ENCODE results near the gene OSBPL8. TPM values are rescaled to one million over a fixed set of nuclear protein-coding genes. Genes with fewer than 3 reads are reported as not detected.

Gene OSBPL8
- total and polyA plus RNA-seq, 3 experiments from 2014 or later = 87.3 to 113 (median 90.7) TPM

DNA sequence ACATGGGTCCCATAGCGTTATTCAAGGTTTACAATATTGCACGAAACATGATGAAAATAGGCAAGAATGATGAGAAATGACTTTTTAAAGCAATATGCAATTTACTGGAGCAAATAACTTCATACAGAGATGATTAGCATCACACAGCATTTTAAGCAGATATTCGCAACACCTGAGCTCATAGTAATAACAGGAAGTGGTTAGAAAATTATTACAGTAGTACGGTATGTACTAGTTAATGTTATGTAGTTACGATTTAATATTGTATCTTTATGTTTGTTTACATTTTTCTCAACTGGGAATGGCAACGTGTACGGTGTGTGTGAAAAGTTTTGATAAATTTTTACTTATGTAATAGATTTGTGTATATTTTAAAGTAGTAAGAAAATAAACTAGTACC is 102.6 kb downstream of the OSBPL8 start:
- Histone ChIP-seq H3K36me3 (ENCODE audit: insufficient read depth, low read length) (no peaks in the 10 kb centered on the region), H3K4me1 (ENCODE audit: insufficient read depth, low read length) (peaks cover 12% of the 10 kb centered on the region), H3K9me3 (ENCODE audit: low read length) (no peaks in the 10 kb centered on the region), H3K27me3 (ENCODE audit: insufficient read depth, low read length, poor library complexity, severe bottlenecking) (no peaks in the 10 kb centered on the region), H3K27ac (ENCODE audit: low read depth, low read length) (no peak overlapping the region), H3K4me3 (ENCODE audit: low read length) (no peak overlapping the region)
- ChIA-PET POLR2A (interaction anchor here (0.6 to 1.0 kb wide), 2 partner anchors 102 to 104 kb away, joined by 4 to 6 read pairs; no protein-coding TSS in a partner anchor), CTCF (interaction anchor here (1.3 to 2.5 kb wide), 4 partner anchors 11 to 130 kb away, joined by 4 to 9 read pairs (median 4); no protein-coding TSS in a partner anchor)
- Mint-ChIP-seq H3K4me3 (peak overlapping the region in 5 of 7 donors; percentile 21 to 60 (median 47)), H3K9me3 (no peaks in the 10 kb centered on the region), H3K27ac (peak overlapping the region; percentile 5 to 91 (median 82)), H3K27me3 (no peaks in the 10 kb centered on the region), H3K36me3 (peaks cover 0 to 6% (median 4%) of the 10 kb centered on the region in 3 donors), H3K4me1 (peaks cover 33 to 64% (median 59%) of the 10 kb centered on the region in 3 donors)
- peak in 1 of 5 donors; percentile 14 for DNase-seq

GRCh38 chr12:76455582-76456345 is 103.8 kb downstream of the OSBPL8 start:
- Mint-ChIP-seq H3K9me3 (no peaks in the 10 kb centered on the region), H3K27me3 (no peaks in the 10 kb centered on the region), H3K4me3 (peak overlapping the region in 1 of 7 donors; percentile 9), H3K27ac (peak overlapping the region in 3 of 8 donors; percentile 32 to 44 (median 41)), H3K4me1 (peaks cover 29 to 60% (median 50%) of the 10 kb centered on the region in 3 donors), H3K36me3 (peaks cover under 1 to 14% (median 5%) of the 10 kb centered on the region in 3 donors)
- DNase-seq = peak in 2 of 5 donors; percentile 23 to 30
- Histone ChIP-seq H3K27ac (ENCODE audit: low read depth, low read length) (no peak overlapping the region), H3K36me3 (ENCODE audit: insufficient read depth, low read length) (no peaks in the 10 kb centered on the region), H3K4me3 (ENCODE audit: low read length) (no peak overlapping the region), H3K27me3 (ENCODE audit: insufficient read depth, low read length, poor library complexity, severe bottlenecking) (no peaks in the 10 kb centered on the region), H3K9me3 (ENCODE audit: low read length) (no peaks in the 10 kb centered on the region), H3K4me1 (ENCODE audit: insufficient read depth, low read length) (peaks cover 12% of the 10 kb centered on the region)
- ChIA-PET POLR2A (interaction anchor here (0.6 to 0.7 kb wide), 3 partner anchors 11 to 1039 kb away, joined by 3 read pairs; no protein-coding TSS in a partner anchor), CTCF (interaction anchor here (0.7 to 2.5 kb wide), 11 partner anchors 10 to 413 kb away, joined by 3 to 9 read pairs (median 4); partner anchors contain the start of genes OSBPL8 and ZDHHC17)

DNA sequence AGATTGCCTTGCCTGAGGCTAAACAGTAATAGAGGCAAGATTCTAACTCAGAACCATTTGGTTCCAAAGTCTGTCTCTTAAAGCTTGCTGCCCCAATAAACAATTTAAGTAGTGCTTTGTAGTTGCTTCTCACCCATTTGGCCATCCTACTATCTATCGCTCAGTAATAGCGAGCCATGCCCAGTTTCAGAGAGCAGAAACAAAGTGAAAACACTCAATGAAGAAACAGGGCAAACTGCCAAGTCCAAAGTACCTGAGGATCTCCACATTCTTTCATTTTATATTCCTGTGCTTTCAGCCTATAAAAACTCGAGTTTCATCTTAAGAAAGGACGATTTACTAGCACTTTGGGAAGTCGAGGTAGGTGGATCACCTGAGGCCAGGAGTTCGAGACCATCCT is 108.0 kb downstream of the OSBPL8 start:
- no peaks in the 10 kb centered on the region for H3K9me3 Mint-ChIP-seq
- peaks cover 5% of the 10 kb centered on the region for H3K36me3 ChIP-seq (ENCODE audit: insufficient read depth, low read length)
- H3K27me3 Mint-ChIP-seq = no peaks in the 10 kb centered on the region
- CTCF ChIA-PET = no interaction called here
- H3K4me3 ChIP-seq (ENCODE audit: low read length) = no peak overlapping the region
- H3K36me3 Mint-ChIP-seq = peaks cover 14 to 37% (median 15%) of the 10 kb centered on the region in 3 donors
- no peaks in the 10 kb centered on the region for H3K27me3 ChIP-seq (ENCODE audit: insufficient read depth, low read length, poor library complexity, severe bottlenecking)
- H3K27ac ChIP-seq (ENCODE audit: low read depth, low read length) = no peak overlapping the region
- H3K9me3 ChIP-seq (ENCODE audit: low read length) = no peaks in the 10 kb centered on the region
- H3K4me3 Mint-ChIP-seq = no peak overlapping the region
- H3K4me1 ChIP-seq (ENCODE audit: insufficient read depth, low read length) = peaks cover 4% of the 10 kb centered on the region
- H3K4me1 Mint-ChIP-seq = peaks cover 21 to 40% (median 34%) of the 10 kb centered on the region in 3 donors
- POLR2A ChIA-PET = no interaction called here
- DNase-seq = no peak
- H3K27ac Mint-ChIP-seq = peak overlapping the region in 1 of 8 donors; percentile 65

DNA sequence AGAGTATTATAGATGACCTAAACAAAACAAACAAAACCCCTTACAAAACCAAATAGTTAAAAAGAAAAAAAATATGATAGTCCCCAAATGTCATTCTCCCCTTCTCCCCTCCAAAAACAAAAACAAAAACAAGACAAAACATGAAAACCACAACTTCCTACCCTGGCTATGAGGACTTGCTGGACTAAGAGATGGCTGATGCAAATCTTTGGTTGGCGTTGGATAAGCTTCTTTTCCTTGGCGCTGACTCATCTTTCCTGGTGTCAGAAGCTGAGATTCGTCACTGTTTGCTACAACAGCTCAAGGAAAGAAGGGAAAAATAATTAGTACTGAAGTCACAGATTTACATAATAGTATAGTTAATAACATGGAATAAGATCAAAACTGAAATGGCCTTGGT is 108.9 kb downstream of the OSBPL8 start:
- peak overlapping the region in 2 of 8 donors; percentile 10 to 61 for H3K27ac Mint-ChIP-seq
- Histone ChIP-seq H3K4me3 (ENCODE audit: low read length) (no peak overlapping the region), H3K36me3 (ENCODE audit: insufficient read depth, low read length) (peaks cover 5% of the 10 kb centered on the region), H3K27ac (ENCODE audit: low read depth, low read length) (no peak overlapping the region), H3K9me3 (ENCODE audit: low read length) (no peaks in the 10 kb centered on the region), H3K4me1 (ENCODE audit: insufficient read depth, low read length) (peaks cover 2% of the 10 kb centered on the region), H3K27me3 (ENCODE audit: insufficient read depth, low read length, poor library complexity, severe bottlenecking) (no peaks in the 10 kb centered on the region)
- DNase-seq = no peak
- CTCF ChIA-PET = no interaction called here
- H3K4me3 Mint-ChIP-seq = no peak overlapping the region
- H3K9me3 Mint-ChIP-seq = no peaks in the 10 kb centered on the region
- H3K4me1 Mint-ChIP-seq = peaks cover 22 to 38% (median 35%) of the 10 kb centered on the region in 3 donors
- POLR2A ChIA-PET = no interaction called here
- H3K27me3 Mint-ChIP-seq = no peaks in the 10 kb centered on the region
- peaks cover 14 to 39% (median 15%) of the 10 kb centered on the region in 3 donors for H3K36me3 Mint-ChIP-seq

GRCh38 chr12:76449993-76450392 is 109.6 kb downstream of the OSBPL8 start:
- POLR2A ChIA-PET = no interaction called here
- no peak for DNase-seq

DNA sequence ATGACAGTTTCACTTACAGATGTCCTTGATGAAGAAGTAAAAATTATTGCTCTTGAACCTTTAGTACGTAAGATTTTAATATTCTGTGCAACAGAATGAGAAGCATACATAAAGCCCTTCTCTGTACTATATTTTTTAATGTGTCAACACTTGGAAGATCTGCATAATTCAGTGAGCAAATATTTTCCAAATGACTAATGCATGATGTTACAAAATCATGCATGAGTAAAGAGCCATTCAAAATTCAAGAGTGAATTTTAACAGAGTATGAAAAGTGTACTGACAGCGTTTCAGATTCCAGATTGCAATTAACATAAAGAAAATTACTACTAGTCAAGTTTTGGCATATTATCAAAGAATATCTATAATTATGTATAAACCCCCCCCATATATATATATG is 110.0 kb downstream of the OSBPL8 start:
- Histone ChIP-seq H3K9me3 (ENCODE audit: low read length) (no peaks in the 10 kb centered on the region), H3K27me3 (ENCODE audit: insufficient read depth, low read length, poor library complexity, severe bottlenecking) (no peaks in the 10 kb centered on the region), H3K27ac (ENCODE audit: low read depth, low read length) (no peak overlapping the region), H3K4me3 (ENCODE audit: low read length) (no peak overlapping the region), H3K36me3 (ENCODE audit: insufficient read depth, low read length) (peaks cover 5% of the 10 kb centered on the region), H3K4me1 (ENCODE audit: insufficient read depth, low read length) (peaks cover 4% of the 10 kb centered on the region)
- ChIA-PET CTCF (no interaction called here), POLR2A (no interaction called here)
- DNase-seq = no peak
- H3K9me3 Mint-ChIP-seq = no peaks in the 10 kb centered on the region
- H3K27ac Mint-ChIP-seq = no peak overlapping the region
- no peak overlapping the region for H3K4me3 Mint-ChIP-seq
- no peaks in the 10 kb centered on the region for H3K27me3 Mint-ChIP-seq
- H3K36me3 Mint-ChIP-seq = peaks cover 14 to 39% (median 15%) of the 10 kb centered on the region in 3 donors
- H3K4me1 Mint-ChIP-seq = peaks cover 26 to 44% (median 40%) of the 10 kb centered on the region in 3 donors

More at GRCh38 chr12:76449993-76450392, 109.6 kb downstream of the OSBPL8 start:
- Mint-ChIP-seq H3K27me3 (no peaks in the 10 kb centered on the region), H3K4me1 (peaks cover 24 to 40% (median 37%) of the 10 kb centered on the region in 3 donors), H3K4me3 (no peak overlapping the region), H3K9me3 (no peaks in the 10 kb centered on the region), H3K36me3 (peaks cover 14 to 39% (median 15%) of the 10 kb centered on the region in 3 donors), H3K27ac (no peak overlapping the region)
- H3K36me3 ChIP-seq (ENCODE audit: insufficient read depth, low read length) = peaks cover 5% of the 10 kb centered on the region
- H3K27me3 ChIP-seq (ENCODE audit: insufficient read depth, low read length, poor library complexity, severe bottlenecking) = no peaks in the 10 kb centered on the region
- peaks cover 4% of the 10 kb centered on the region for H3K4me1 ChIP-seq (ENCODE audit: insufficient read depth, low read length)
- no peaks in the 10 kb centered on the region for H3K9me3 ChIP-seq (ENCODE audit: low read length)
- CTCF ChIA-PET = no interaction called here
- no peak overlapping the region for H3K4me3 ChIP-seq (ENCODE audit: low read length)
- H3K27ac ChIP-seq (ENCODE audit: low read depth, low read length) = no peak overlapping the region

DNA sequence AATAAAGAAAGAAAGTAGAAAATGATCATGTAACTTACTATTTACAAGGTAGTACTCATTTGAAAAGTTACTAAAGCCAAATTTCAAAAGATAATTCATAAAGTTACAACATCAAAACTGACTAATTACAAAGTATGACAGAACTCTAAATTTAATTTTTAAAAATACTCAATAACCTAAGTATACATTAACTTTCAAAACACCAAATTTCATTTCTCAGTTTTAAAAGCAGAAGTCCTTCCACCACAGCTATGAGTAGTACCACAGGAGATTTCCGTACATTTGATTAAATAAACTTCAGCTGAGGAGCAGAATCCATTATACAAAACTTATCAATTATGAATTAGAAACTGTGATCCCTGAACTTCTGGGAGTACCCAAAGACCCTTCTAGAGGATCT is 110.6 kb downstream of the OSBPL8 start:
- CTCF ChIA-PET = no interaction called here
- DNase-seq = no peak
- H3K36me3 Mint-ChIP-seq = peaks cover 14 to 39% (median 15%) of the 10 kb centered on the region in 3 donors
- Histone ChIP-seq H3K36me3 (ENCODE audit: insufficient read depth, low read length) (peaks cover 5% of the 10 kb centered on the region), H3K4me3 (ENCODE audit: low read length) (no peak overlapping the region), H3K9me3 (ENCODE audit: low read length) (no peaks in the 10 kb centered on the region), H3K27me3 (ENCODE audit: insufficient read depth, low read length, poor library complexity, severe bottlenecking) (no peaks in the 10 kb centered on the region), H3K4me1 (ENCODE audit: insufficient read depth, low read length) (peaks cover 4% of the 10 kb centered on the region), H3K27ac (ENCODE audit: low read depth, low read length) (no peak overlapping the region)
- H3K27me3 Mint-ChIP-seq = no peaks in the 10 kb centered on the region
- no peak overlapping the region for H3K27ac Mint-ChIP-seq
- POLR2A ChIA-PET = no interaction called here
- peaks cover 32 to 49% (median 46%) of the 10 kb centered on the region in 3 donors for H3K4me1 Mint-ChIP-seq
- no peaks in the 10 kb centered on the region for H3K9me3 Mint-ChIP-seq
- H3K4me3 Mint-ChIP-seq = no peak overlapping the region

DNA sequence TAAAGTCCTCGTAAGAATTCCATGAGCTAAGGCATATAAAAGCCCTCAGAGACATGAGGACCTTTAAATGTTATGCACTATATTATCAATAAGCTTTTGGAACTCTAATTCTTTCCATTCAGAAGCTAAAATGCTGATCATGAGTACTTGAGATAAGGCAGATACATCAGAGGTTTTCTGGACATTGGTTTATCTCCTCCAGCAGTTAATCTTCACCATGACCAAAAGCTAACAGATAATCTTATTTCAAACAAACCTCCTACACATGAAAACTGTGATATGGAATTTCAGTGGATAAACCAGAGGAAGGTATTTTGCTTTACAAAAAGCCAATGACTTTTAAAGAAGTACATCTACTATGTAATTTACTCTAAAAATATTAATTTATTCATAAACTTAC is 113.5 kb downstream of the OSBPL8 start:
- no peak overlapping the region for H3K4me3 ChIP-seq (ENCODE audit: low read length)
- no peaks in the 10 kb centered on the region for H3K9me3 ChIP-seq (ENCODE audit: low read length)
- H3K4me1 Mint-ChIP-seq = peaks cover 46 to 56% (median 52%) of the 10 kb centered on the region in 3 donors
- peaks cover 5% of the 10 kb centered on the region for H3K36me3 ChIP-seq (ENCODE audit: insufficient read depth, low read length)
- no peak overlapping the region for H3K4me3 Mint-ChIP-seq
- no peaks in the 10 kb centered on the region for H3K27me3 ChIP-seq (ENCODE audit: insufficient read depth, low read length, poor library complexity, severe bottlenecking)
- no peak overlapping the region for H3K27ac Mint-ChIP-seq
- H3K27ac ChIP-seq (ENCODE audit: low read depth, low read length) = no peak overlapping the region
- H3K9me3 Mint-ChIP-seq = no peaks in the 10 kb centered on the region
- no peak for DNase-seq
- CTCF ChIA-PET = interaction anchor here (1.1 kb wide), 1 partner anchor 10 kb away, joined by 4 read pairs; no protein-coding TSS in a partner anchor
- peaks cover 13 to 28% (median 14%) of the 10 kb centered on the region in 3 donors for H3K36me3 Mint-ChIP-seq
- POLR2A ChIA-PET = no interaction called here
- H3K4me1 ChIP-seq (ENCODE audit: insufficient read depth, low read length) = peaks cover 4% of the 10 kb centered on the region
- H3K27me3 Mint-ChIP-seq = no peaks in the 10 kb centered on the region
